ENCODE measurements around the gene KRTAP5-11. TPM values are rescaled to one million over a fixed set of nuclear protein-coding genes. Genes with fewer than 3 reads are reported as not detected.
A peak's percentile ranks its signal among the peaks of the same experiment; 100 is the strongest.
"Not testable (repeated sequence)": the region's sequence is repeated elsewhere in the genome, so short reads cannot be mapped to it uniquely, and the experiment has no call there.

Gene KRTAP5-11
- polyA plus RNA-seq, 2 of the 4 experiments (the other 2 are of a cell fraction) = not detected

DNA sequence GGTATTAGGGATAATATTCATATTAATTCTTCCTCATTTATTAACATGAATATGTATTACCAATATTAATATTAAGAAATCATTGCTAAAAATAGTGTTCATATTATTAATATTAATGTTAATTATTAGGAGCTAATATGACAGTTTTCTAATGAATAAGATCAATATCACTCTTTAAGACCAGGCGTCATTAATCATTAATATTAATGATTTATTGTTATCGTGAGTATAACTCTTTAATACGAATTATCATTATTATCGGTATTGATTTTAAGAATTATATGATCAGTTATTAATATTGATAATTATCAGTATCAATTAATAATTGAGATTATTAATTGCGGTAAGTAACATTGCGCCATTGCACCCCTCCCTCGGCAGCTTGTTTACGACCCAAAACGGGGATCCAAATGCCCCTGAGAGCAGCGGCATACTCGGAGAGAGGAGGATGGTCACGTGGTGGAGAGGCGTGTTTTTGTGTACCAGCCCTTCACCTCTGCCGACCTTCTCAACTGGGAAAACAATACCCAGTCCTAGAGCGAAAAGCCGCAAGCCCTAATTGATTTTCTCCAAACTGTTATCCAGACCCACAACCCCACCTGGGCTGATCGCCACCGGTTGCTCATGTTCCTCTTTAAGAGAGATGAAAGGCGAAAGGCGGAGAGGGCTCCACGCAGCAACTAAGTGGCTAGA lies 28.7 kb upstream of the KRTAP5-11 start:
- CTCF ChIA-PET; ATAC-seq; H3K9me3 ChIP-seq; H3K4me2 ChIP-seq; POLR2A ChIA-PET; H3K27ac ChIP-seq; DNase-seq (ENCODE audit: low read depth in 1 of 2, low spot score in 1 of 2); H3K4me3 ChIP-seq; FAIRE-seq; H3K4me1 ChIP-seq: not testable (repeated sequence)
- WGBS (ENCODE audit: missing lambda C conversion rate) = 57% methylated on average over 21 of the region's 21 CpGs

- ATAC-seq; H3K27ac ChIP-seq; CTCF ChIA-PET; H3K4me1 ChIP-seq; H3K4me2 ChIP-seq; DNase-seq (ENCODE audit: low read depth in 1 of 2, low spot score in 1 of 2); H3K9me3 ChIP-seq; H3K4me3 ChIP-seq; FAIRE-seq; POLR2A ChIA-PET: not testable (repeated sequence)
- WGBS (ENCODE audit: missing lambda C conversion rate) = no CpG with 5 or more reads among the region's 21 CpGs
These were observed 25.6 kb upstream of the KRTAP5-11 start for GRCh38 chr11:71608272-71608671.

DNA sequence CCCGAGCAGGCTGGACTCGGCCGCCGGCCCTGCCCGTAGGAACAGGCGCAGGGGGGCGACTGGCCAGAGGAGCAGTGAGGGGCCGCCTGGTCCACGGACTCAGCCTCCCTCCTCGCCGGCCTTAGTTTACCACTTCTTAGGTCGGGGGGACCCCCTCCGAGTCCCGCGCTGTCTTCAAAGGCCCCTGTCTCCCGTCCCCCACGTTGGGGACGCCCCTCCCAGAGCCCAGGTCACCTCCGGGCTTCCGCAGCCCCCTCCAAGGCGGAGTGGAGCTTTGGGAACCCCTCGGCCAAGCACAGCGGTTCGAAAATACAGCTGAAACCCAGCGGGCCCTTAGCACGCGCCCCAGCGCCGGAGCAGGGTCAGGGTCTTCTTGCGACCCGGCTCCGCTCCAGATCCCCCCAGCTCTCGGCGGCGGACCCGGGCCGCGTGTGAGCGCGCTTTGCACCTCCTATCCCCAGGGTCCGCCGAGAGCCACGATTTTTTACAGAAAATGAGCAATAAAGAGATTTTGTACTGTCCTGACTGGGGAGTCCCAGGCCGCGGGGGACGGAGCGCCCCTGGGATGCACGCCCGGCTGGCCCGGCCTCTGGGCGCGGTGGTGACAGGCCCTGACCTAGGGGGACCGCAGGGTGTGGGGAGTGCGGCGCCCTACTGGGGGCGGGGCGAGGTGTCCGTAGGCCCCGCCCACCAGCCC lies 25.0 kb upstream of the KRTAP5-11 start:
- H3K9me3 ChIP-seq; H3K27ac ChIP-seq; DNase-seq (ENCODE audit: low read depth in 1 of 2, low spot score in 1 of 2); ATAC-seq; FAIRE-seq; POLR2A ChIA-PET; H3K4me1 ChIP-seq; H3K4me3 ChIP-seq: not testable (repeated sequence)
- H3K4me2 ChIP-seq = peak overlapping the region; percentile 57
- CTCF ChIA-PET = interaction anchor here (1.6 kb wide), 1 partner anchor 823 kb away, joined by 5 read pairs; no protein-coding TSS in a partner anchor
- 43% methylated on average over 35 of the region's 59 CpGs for WGBS (ENCODE audit: missing lambda C conversion rate)

- 71% methylated on average over 43 of the region's 48 CpGs for WGBS (ENCODE audit: missing lambda C conversion rate)
- CTCF ChIA-PET = interaction anchor here (1.6 kb wide), 1 partner anchor 824 kb away, joined by 5 read pairs; no protein-coding TSS in a partner anchor
- peak overlapping the region; percentile 57; the same call in 2 of the 3 replicates for H3K4me2 ChIP-seq
- H3K4me3 ChIP-seq; FAIRE-seq; H3K27ac ChIP-seq; DNase-seq (ENCODE audit: low read depth in 1 of 2, low spot score in 1 of 2); H3K4me1 ChIP-seq; POLR2A ChIA-PET; H3K9me3 ChIP-seq; ATAC-seq: not testable (repeated sequence)
These were observed 24.3 kb upstream of the KRTAP5-11 start for GRCh38 chr11:71606853-71607519.

DNA sequence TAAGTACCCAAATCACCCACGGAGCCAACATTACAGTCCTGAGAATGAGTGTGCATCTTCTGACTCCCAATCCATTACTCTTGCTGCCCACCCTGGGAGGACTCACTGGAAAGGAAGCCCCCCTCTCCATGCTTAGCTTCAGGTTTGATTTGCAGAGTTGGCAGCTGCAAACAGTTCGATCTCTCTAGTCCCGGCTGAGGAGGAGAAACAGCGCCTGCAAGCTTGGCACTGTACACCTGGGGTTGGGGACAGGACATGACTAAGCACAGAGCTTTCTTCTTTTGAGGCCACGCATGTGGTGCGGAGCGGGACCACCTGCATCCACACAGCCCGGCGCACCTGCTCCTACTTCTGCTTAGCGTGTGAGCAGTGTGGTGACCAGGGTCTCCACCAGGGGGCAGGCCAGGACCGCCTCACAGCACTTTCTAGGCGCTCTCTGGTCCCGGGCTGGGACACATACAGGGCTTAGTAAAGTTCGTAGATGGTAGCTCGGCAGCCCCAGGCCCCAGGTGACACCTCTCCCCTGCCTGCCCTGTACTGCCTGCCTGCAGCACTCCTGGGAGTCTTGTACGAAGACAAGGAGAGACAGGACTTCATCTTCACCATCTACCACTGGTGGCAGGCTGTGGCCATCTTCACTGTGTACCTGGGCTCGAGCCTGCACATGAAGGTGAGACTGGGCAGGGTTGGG lies 22.3 kb upstream of the KRTAP5-11 start:
- FAIRE-seq; DNase-seq (ENCODE audit: low read depth in 1 of 2, low spot score in 1 of 2); H3K4me1 ChIP-seq; H3K4me2 ChIP-seq; POLR2A ChIA-PET; H3K27ac ChIP-seq; H3K4me3 ChIP-seq; ATAC-seq; H3K9me3 ChIP-seq: not testable (repeated sequence)
- 24% methylated on average over 6 of the region's 17 CpGs for WGBS (ENCODE audit: missing lambda C conversion rate)
- CTCF ChIA-PET = interaction anchor here (1.4 kb wide), 1 partner anchor 9 kb away, joined by 3 read pairs; no protein-coding TSS in a partner anchor
- TF ChIP-seq CTCF (IDR thresholded peaks at IDR 0.05) = peak; percentile 35; the same call in 2 of the 3 replicates
- TF ChIP-seq RAD21 (conservative IDR thresholded peaks at IDR 0.05 in 1 of 2, IDR thresholded peaks at IDR 0.05 in 1 of 2) = peak; percentile 42 to 48; a peak in 4 of 5 replicates

DNA sequence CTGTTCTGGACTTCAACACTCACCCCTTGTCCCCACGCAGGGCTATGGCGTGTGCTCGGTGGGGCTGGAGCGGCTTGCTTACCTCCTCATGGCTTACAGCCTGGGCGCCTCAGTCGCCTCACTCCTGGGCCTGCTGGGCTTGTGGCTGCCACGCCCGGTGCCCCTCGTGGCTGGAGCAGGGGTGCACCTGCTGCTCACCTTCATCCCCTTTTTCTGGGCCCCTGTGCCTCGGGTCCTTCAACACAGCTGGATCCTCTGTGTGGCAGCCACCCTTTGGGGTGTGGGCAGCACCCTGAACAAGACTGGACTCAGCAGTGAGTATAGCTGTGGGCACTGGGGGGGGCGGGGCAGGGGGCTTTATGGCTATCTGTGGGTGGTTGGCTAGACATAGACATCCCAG lies 20.5 kb upstream of the KRTAP5-11 start:
- H3K4me3 ChIP-seq = not testable (repeated sequence)

GRCh38 chr11:71589546-71589920 lies 6.9 kb upstream of the KRTAP5-11 start:
- H3K27ac ChIP-seq; FAIRE-seq; H3K9me3 ChIP-seq; H3K4me1 ChIP-seq; DNase-seq (ENCODE audit: low read depth in 1 of 2, low spot score in 1 of 2); ATAC-seq; H3K4me3 ChIP-seq; H3K4me2 ChIP-seq; POLR2A ChIA-PET: not testable (repeated sequence)
- 41% methylated on average over 8 of the region's 8 CpGs for WGBS (ENCODE audit: missing lambda C conversion rate)
- CTCF ChIA-PET = interaction anchor here (1.9 kb wide), 1 partner anchor 9 kb away, joined by 12 read pairs; no protein-coding TSS in a partner anchor

More for the DNA sequence above, 20.5 kb upstream of the KRTAP5-11 start:
- FAIRE-seq; CTCF ChIA-PET; DNase-seq (ENCODE audit: low read depth in 1 of 2, low spot score in 1 of 2); H3K4me2 ChIP-seq; POLR2A ChIA-PET; H3K4me1 ChIP-seq; H3K9me3 ChIP-seq; H3K27ac ChIP-seq; ATAC-seq: not testable (repeated sequence)
- WGBS (ENCODE audit: missing lambda C conversion rate) = 10% methylated on average over 2 of the region's 11 CpGs

Measured in A549 (cell line).